IPS-18c (cell line): ENCODE measurements around the gene SPRR2D.
"Not testable (repeated sequence)": the region's sequence is repeated elsewhere in the genome, so short reads cannot be mapped to it uniquely, and the experiment has no call there.

Experiments used
- H3K4me3 ChIP-seq: 2 replicates; pipeline ENCODE4 v1.7.0; 2013; ENCODE audit warnings: low read depth, mild to moderate bottlenecking, low read length, moderate library complexity; ENCODE audit not compliant: insufficient read depth
- H3K9me3 ChIP-seq: one replicate; pipeline ENCODE4 v1.6.1; 2013; ENCODE audit warnings: mild to moderate bottlenecking, low read length, moderate library complexity; ENCODE audit not compliant: control insufficient read depth, insufficient read depth

The SPRR2D gene

DNA sequence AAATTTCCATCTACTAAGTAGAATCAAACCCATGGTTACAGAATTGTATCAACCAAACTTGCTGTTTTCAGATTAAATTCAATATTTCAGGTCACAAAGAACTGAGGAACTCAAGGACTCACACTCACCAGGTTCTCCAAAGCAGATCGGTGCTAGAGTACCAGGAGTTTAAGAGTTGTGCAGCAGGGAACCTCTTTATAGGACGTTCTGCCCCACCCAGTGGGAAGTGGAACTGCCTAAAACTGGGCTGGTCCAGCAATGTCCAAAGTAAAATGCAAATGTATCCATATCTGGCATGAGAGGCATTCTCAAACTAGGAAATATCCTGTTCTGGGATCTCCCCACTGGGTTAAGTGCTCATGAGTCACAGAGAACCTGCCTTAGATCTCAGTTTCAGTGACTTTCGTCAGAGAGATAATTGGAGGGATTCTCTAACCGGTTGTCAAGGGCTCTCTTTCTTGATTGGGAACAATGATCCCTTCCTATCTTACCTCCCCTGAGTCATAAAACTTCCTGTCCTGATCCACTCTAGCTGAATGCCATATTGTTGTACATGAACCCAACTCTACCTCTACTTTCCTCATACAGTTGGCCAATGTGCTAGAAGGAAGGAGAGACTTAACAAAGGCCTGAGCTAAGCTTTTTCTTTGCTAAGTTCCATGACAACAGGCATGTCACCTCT, at the start of gene SPRR2D:
Gene SPRR2D (minus strand): TSS at position 171 of the 682 bp plus-strand sequence. CDS start 774 bp downstream, outside the sequence.
- H3K4me3 ChIP-seq = no peak within 1 kb of the TSS
- no peaks in the 10 kb centered on the region for H3K9me3 ChIP-seq

GRCh38 chr1:153087652-153088051, 46.7 kb upstream of the SPRR2D start:
- no peaks in the 10 kb centered on the region for H3K9me3 ChIP-seq

DNA sequence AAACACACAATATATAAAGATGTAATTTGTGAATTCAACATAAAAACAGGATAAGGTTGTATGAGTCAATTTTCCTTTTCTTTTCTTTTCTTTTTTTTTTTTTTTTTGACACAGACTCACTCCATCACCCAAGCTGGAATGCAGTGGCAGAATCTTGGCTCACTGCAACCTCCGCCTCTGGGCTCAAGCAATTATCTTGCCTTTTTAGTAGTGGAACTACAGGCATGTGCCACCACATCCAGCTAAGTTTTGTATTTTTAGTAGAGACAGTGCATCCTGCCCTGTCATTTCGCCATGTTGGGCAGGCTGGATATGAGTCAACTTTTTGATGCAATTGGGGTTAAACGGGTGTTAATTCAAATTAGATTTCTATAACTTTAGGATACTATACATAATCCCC, 40.8 kb upstream of the SPRR2D start:
- H3K9me3 ChIP-seq = no peaks in the 10 kb centered on the region
- no peak overlapping the region for H3K4me3 ChIP-seq

More at GRCh38 chr1:153087652-153088051, 46.7 kb upstream of the SPRR2D start:
- H3K4me3 ChIP-seq = no peak overlapping the region

GRCh38 chr1:153072806-153073726, 32.1 kb upstream of the SPRR2D start:
- Histone ChIP-seq H3K9me3 (no peaks in the 10 kb centered on the region), H3K4me3 (no peak overlapping the region)

GRCh38 chr1:153071511-153071910, 30.6 kb upstream of the SPRR2D start, which contains the start of gene SPRR2B:
SPRR2B (minus strand) TSS chr1:153071611; CDS start chr1:153070839, 772 bp downstream.
- Histone ChIP-seq H3K9me3 (no peaks in the 10 kb centered on the region), H3K4me3 (no peak within 1 kb of the TSS)

- Histone ChIP-seq H3K4me3 (no peak overlapping the region), H3K9me3 (no peaks in the 10 kb centered on the region)
These were observed 29.3 kb upstream of the SPRR2D start for GRCh38 chr1:153070243-153070642.

DNA sequence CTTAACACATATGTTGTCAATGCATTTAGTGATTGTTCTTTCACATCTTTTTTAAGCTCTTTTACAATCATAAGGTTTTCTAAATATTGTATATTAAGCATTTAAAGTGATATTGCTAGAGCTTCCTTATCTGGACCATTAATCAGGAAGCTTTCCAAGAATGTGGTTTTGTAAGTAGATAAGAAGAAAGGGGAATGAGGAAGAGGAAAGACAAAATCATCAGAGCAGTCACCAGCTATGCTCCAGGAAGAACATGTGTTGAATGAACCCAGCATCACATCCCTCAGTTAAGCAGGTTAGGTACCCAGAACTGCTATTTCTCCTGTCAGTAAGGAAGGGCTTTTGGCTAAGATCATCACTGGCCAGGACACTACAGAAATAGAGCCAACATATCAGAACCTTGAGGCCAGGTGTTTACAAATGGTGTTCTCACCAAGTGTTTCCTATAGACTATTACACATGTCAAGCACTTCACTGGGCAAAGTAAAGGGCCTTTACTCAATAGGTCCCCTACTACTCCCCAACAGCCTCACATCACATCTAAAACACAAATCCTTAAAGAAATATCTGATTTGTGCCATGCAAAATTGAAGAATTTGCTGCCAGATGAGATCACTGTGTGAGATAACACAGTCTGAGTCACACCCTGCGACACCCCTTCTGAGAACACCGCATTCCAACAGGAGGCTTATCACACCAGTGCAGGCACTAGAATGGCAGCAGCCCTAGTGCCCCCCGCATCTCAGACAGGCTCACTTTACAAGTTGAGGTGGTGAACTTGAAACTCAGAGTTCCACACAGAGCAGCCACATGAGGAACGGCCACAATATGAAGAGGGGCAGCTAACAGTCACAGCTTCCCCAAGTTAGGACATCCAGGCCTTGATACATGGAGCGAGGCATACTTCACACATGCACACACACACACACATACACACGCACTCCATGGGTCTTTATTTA, 18.2 kb upstream of the SPRR2D start:
- no peak overlapping the region for H3K4me3 ChIP-seq
- no peaks in the 10 kb centered on the region for H3K9me3 ChIP-seq

DNA sequence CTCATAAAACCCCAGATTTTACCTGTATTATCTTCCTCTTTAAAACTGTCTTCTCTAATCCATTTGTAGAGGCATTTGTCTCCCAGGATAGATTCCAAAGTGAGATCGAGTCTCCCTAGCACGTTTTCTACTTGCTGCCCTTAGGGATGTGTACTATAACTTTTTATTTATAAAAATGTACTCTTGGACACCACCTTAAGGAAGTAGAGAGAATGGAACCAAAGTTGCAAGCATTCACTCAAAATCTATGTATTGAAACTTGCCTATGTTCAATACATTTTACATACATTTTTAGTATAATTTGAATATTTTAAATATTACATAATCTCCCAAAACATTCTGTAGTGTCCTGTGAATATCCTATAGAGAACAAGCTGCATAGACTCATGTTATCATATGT, 17.2 kb upstream of the SPRR2D start:
- H3K4me3 ChIP-seq = no peak overlapping the region
- H3K9me3 ChIP-seq = no peaks in the 10 kb centered on the region

GRCh38 chr1:153057375-153057774, 16.5 kb upstream of the SPRR2D start, which contains the start of gene SPRR2A:
SPRR2A (minus strand) TSS chr1:153057512; CDS start chr1:153056735, 777 bp downstream.
- Histone ChIP-seq H3K4me3 (no peak within 1 kb of the TSS), H3K9me3 (no peaks in the 10 kb centered on the region)

GRCh38 chr1:153056111-153056510, 15.2 kb upstream of the SPRR2D start:
- H3K9me3 ChIP-seq, H3K4me3 ChIP-seq: not testable (repeated sequence)

- no peaks in the 10 kb centered on the region for H3K9me3 ChIP-seq
- H3K4me3 ChIP-seq = no peak overlapping the region
These were observed 8.3 kb upstream of the SPRR2D start for GRCh38 chr1:153049211-153049610.

- Histone ChIP-seq H3K4me3 (no peak overlapping the region), H3K9me3 (no peaks in the 10 kb centered on the region)
These were observed 5.7 kb downstream of the SPRR2D start for GRCh38 chr1:153035211-153035610.

DNA sequence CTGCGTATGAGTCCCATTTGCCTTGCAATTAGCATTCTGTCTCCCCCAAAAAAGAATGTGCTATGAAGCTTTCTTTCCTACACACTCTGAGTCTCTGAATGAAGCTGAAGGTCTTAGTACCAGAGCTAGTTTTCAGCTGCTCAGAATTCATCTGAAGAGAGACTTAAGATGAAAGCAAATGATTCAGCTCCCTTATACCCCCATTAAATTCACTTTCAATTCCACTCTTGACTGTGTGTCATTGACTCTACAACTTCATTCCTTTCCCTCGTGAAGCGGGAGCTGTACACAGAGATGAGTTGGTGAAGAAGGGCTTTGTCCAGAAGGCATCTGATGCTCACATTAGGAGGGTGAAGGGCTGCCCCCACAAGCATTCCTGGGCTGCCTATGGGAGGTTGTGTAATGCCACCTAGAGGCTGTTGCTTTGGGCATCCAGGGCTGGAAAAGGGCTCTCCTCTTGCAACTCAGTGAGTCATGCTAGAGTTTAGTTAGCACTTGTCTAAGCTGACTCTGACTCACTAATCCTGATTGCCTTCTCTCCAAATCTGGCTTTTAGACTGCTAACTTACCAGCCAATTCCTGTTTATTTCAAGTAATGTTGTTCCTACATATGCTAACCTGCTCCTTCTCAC, 8.1 kb downstream of the SPRR2D start:
- Histone ChIP-seq H3K4me3 (no peak overlapping the region), H3K9me3 (no peaks in the 10 kb centered on the region)

DNA sequence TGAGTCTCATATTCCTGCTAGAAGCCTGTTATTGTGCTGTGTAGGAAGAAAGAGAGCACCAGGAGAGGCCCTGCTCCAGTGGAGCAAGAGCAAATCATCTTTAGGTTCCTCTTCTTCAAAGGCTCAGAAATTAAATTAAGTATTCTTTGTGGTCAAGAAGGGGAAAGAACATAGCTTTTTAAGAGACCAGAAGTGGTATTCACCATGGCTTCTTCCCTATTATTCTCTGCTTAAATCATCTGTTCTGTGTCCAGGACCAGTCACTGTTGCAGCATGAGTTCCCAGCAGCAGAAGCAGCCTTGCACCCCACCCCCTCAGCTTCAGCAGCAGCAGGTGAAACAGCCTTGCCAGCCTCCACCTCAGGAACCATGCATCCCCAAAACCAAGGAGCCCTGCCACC, 8.8 kb downstream of the SPRR2D start:
- Histone ChIP-seq H3K9me3 (no peaks in the 10 kb centered on the region), H3K4me3 (no peak overlapping the region)

DNA sequence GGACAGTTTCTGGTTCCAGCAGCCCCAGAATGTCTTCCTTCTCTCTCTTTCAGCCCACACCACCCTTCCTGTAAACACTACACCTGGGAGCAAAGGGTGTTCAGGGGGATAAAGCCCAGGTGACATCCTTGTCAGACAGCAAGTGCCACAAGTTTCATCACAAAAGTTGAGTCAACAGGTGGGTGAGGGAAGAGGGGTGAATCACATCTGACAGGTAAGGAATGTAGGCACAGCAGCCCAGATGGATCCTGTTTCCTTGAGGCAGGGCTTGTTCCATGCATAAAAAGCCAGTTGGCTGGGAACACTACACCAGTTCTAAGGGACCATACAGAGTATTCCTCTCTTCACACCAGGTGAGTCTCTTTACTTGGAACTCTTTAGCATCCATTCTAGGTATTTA, 10.0 kb downstream of the SPRR2D start, which contains the start of gene SPRR1B:
Gene SPRR1B (plus strand): TSS at position 309 of the 400 bp plus-strand sequence. CDS start 1,143 bp downstream, outside the sequence.
- no peak within 1 kb of the TSS for H3K4me3 ChIP-seq
- no peaks in the 10 kb centered on the region for H3K9me3 ChIP-seq

DNA sequence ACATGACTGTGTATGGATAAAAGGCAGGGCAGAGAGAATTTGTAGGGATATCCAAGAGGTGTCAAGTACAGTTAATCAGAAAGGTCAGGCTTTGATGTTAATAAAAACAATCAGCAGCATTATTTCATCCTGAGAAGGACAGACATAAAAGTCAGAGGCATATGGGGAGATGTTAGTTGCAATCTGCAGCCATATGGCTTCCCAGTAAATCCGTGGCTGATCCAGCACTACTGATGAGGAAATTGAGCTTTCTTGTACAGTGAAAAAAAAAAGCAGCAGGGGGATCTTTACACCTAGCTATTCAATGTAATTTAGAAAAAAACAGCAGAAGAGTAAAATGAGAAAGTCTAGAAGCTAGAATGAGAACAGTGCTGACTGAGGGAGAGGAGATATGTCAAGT, 12.2 kb downstream of the SPRR2D start:
- no peak overlapping the region for H3K4me3 ChIP-seq
- no peaks in the 10 kb centered on the region for H3K9me3 ChIP-seq
